Stimulated activated CD8-positive, alpha-beta memory T cell treated with anti-CD3 and anti-CD28 coated beads, Interleukin-7, amount 100 ng/mL, for 48 hours (primary cell): ENCODE measurements around the gene RAD21L1.

Source experiments
- DNase-seq, 2 donors: peaks; one replicate each; pipeline ENCODE4 v3.0.0-alpha.2; 2020; ENCODE audit warnings: low read depth in 1 of 2; ENCODE audit errors: extremely low read depth in 1 of 2

RAD21L1 gene

DNA sequence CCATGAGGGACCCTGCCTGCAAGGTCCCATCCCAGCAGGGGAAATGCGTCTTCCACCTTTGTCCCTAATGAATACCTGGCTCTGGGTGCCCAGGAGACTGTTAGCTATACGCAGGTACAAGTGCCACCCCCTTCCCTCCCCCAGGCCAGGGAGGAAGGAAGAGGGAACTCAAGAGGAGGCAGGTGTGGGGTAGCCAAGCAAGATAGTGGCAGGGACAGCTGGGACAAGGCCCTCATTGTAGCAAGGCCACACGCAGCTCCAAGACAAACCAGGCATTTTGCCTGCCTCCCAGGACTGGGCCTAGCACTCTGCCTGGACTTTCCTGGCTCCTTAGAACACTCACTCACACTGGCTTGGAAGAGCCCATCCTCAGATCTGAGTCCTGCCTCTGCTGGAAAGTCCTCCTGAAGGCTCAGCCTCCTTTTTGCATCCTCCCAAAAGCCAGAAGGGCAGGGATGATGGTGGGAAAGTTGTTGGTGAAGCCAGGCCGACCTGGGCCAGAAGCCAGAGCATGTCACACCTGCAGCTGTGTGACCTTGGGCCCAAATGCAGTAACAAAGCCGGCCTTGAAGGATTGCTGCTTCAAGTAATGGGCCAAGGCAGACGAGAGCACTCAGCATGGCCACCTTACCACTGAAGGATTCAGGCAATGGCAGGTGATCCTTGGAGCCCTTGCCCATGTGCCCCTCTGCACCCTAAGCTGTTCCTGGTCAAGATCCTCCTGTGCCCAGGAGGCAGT, 68.0 kb downstream of the RAD21L1 start:
- DNase-seq: no peak

DNA sequence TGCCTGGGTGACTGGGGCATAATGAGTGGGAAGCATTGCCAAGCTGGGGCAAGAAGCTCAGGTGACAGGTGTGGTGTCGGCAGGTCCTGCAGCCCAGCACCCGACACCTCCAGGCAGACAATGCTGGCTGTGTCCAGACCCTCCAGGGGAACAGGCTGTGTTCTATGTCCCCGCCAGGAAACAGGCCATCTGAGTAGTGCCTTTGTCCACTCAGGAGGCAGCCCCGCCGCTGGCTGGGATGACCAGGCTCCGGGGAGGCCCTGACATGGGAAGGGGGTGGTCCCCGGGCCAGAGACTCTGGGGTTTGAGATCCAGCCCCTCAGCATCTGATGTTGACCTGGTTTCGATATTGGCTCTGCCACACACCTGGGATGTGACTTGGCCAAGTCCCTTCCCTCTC, 68.7 kb downstream of the RAD21L1 start:
- no peak for DNase-seq

DNA sequence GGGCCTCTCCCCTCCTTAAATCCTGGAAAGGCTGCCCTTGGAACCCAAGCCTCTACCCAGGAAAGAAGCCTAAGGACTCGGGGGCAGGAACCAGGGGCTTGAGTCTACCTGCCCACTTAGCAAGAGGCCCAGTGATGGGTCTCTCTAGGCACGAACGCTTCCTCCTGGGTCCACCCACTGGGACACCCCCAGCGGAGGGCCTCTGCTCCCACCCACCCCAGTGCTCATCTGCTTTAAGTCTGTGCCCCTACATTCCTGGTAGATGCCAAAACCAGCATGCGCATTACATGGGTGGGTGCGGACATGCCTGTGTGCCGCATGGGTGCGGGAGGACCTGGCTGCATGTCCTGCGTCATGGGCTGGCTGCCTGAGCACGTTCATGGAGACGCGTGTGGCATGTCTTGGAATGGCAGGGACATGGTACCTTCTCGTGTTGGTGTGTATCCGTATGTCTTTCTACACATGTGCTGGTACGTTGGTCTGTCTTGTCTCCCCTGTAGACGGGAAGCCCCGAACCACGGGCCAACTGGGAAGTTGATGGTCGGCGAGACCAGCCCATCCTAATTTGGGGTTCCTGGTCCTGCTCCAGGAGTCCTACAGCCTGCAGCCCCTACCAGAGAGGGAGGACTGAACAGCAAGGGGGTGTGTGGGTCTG, 69.6 kb downstream of the RAD21L1 start:
- no peak for DNase-seq

DNA sequence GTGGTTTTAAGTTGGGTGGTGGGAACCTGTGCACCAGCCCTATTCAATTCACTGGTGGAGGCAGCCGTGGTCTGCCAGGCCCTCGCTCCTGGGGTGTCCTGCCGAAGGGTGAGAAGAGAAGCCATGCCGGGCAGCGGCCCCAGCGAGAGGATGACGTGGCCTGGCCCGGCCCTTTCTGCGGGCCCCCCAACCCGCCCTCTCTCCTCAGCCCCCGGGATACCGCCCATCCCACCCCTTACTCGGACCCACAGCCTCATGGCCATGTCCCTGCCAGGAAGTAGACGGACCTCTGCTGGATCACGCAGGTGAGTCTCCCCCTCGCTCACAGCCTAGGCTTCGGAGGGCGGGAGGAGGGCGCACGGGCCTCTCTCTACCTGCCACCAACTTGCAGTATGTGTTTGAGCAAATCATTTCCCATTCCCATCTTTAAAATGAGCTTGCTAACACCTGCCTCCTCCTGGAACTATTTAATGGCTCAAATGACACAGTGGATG, 70.3 kb downstream of the RAD21L1 start:
- DNase-seq: no peak

DNA sequence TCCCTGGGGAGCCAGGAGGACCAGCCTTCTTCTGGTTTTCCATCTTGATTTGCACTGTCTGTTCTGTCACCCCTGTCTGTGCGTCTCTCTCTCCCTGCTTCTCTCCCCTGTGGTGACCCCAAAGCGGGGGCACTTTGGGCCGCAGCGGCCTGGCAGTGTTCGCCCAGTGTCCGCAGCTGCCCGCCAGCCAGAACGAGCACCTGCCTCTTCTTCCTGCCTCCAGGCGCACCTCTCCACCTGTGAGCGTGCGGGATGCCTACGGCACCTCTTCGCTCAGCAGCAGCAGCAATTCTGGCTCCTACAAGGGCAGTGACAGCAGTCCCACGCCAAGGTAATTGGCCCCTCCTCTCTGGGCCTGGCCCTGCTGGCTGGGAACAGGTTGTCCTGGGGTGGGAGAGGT, 71.1 kb downstream of the RAD21L1 start:
- DNase-seq: no peak

DNA sequence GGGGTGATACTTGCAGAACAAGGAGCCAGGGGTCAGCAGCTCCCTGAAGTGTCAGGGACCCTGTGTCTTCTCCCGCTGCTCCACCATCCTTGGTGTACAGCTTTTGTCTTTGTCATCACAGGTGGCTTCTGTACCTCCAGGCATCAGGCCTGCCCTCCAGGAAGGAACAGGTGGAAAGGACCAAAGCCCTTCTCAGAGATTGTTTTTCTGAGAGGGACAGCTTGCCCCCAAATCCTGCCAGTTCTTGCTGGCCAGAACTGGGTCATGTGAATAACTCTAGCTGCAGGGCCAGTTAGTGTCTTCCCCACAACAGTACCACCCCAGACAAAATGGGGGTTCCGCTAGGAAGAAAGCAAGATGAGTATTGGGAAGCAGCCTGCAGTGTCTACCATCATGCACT, 71.6 kb downstream of the RAD21L1 start:
- no peak for DNase-seq

DNA sequence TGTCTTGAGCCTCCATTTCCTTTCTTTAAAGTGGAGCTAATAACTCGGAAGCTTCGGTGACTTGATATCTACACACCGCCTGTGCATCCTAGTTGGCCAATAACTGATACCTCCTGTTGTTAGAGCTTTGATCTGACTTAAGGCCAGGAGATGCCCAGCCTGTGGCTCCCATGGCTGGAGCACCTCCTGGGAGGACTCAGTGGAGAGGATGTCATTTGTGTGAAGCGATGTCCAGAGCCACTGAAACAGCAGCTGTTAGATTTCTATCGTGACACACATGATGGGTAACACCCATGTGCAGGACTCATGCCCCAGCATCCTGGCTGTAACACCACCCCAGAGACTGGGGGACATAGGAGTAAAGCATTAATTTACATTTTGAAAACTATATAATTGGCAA, 72.3 kb downstream of the RAD21L1 start:
- DNase-seq: no peak

DNA sequence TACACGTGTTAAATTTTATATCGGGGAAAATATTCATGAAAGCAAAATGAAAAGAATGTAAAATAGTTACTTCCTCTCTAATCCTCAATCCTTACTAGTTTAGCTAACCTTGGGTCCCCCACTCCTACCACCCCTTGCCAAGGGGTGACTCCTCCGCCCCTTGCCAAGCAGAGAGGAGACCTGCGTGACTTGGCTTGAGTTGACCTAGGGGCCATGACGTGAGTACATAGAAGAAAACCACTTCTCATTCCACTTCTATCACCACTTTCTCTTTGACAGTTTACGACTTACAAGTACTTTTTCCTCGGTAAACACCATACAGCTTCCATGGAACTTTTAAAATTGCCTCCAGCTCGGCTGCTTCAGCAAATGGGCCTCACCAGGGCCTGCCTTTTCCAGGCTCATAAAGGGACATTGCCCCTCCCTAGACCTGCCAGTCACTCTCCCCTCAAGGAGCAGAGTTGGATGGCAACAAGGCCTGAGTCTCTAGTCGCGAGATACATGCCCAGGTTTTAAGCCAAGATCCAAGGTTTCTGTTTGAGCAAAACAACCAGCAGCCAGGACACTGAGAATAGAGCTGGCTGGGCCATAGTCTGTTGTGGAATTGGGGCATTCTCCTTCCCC, 73.2 kb downstream of the RAD21L1 start:
- DNase-seq: no peak

DNA sequence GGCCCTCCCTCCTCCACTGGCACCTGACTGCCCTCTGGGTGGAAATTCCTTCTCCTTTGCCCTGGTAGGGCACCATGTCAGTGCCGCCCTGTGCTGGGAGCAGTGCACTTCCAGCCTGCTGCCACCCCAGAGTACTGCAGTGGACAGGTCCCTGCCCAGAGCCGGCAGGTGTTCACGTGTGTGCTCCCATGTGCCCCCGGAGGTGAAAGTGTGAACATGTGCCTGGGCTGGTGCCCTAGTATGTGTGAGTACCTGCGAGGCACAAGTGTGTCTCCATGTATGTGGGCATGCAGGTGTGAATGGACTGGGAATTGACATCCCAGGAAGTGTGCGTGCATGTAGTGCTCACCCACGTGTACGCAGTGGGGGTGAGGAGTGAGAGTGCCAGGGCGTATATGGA, 73.7 kb downstream of the RAD21L1 start:
- DNase-seq: peak in 1 of 2 donors; percentile 25

DNA sequence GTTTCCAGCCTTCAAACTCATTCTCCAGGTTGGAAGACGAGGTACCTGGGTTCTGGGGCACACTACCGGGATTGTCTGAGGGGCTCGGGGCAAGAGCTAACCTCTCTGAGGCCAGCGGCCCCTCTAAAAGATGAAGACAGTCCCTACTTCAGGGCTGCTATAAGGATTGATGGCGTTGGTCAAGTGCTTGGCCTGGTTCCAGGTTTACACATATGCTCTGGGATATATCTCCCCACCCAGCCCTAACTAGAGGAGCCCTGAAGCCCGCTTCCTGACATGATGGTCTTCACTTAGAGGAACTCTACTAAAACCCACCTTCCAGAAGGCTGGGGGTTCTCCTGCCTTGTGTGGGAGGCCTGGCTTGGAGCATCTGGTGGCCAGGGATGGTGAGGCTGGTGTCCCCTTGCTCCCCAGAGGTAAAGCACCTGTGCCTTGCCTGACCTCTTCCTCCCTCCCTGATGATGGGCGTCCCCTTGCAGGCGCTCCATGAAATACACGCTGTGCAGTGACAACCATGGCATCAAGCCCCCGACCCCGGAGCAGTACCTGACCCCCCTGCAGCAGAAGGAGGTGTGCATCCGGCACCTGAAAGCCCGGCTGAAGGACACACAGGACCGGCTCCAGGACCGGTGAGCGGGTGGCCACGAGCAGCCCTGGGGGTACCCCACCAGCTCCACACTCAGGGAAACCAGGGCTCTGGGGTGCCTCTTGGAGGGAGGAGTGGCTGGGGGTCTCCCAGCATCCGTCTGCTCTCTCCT, 74.4 kb downstream of the RAD21L1 start:
- DNase-seq: no peak

DNA sequence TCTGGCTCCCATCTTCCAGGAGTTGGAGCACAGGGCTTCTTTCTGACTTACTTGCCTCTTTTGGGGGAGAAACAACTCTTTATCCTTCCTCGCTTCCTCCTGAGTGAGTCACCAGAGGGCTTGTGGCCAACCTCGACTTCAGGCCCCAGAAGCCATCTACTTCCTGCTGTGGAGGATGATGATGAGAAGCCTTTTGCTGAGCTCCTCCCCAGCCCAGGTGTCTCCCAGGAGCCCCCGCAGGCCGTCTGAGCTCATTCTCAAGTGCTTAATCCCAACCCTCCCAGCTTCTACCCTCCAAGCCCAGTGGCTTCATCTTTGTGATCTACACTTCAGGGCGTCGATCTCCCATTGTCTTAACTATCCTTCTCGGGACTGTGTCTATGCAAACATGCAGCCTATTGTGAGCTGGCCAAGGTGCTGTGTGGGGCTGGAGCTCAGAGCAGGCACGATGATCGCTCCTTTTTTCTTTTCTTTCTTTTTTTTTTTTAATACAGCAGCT, 75.2 kb downstream of the RAD21L1 start:
- DNase-seq: peak; percentile 32 to 57

DNA sequence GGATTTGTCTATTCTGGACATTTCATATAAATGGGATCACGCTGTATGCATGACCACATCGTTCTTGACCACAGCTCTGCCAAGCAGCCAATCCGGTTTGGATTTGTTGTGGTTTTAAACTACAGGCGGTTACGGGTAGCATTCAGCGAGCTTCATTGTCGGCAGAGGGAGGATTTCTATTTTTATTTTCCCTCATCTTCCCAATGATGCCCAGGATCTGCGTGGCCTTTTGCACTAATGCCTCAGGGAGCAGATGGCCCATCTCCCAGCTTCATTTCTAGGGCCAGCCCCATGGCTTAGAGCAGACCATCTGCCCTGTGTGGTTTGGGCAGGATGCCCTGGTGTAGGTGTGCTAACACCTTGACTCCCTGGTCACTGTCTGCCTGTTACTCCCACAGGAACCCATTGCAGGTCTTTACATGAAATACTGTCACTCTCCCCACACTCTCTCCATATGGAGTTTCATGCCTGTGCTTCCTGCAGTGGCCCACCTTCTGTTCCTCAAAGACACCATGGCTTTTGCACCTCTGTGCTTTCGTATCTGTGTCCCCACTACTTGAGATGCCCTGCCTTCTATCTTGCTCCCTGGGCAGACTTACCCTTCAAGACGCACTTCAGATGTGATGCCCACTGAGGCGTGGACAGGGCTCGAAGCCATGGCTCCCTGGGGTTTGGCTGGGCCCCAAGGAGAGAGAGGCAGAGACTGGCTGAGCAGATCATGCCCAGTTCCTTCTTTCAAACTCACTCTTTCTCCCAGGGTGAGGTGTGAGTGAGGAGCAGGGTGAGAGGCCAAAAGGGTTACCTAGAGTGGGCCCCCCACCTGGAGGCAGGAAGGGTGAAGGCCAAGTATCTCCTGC, 77.1 kb downstream of the RAD21L1 start:
- DNase-seq: no peak

DNA sequence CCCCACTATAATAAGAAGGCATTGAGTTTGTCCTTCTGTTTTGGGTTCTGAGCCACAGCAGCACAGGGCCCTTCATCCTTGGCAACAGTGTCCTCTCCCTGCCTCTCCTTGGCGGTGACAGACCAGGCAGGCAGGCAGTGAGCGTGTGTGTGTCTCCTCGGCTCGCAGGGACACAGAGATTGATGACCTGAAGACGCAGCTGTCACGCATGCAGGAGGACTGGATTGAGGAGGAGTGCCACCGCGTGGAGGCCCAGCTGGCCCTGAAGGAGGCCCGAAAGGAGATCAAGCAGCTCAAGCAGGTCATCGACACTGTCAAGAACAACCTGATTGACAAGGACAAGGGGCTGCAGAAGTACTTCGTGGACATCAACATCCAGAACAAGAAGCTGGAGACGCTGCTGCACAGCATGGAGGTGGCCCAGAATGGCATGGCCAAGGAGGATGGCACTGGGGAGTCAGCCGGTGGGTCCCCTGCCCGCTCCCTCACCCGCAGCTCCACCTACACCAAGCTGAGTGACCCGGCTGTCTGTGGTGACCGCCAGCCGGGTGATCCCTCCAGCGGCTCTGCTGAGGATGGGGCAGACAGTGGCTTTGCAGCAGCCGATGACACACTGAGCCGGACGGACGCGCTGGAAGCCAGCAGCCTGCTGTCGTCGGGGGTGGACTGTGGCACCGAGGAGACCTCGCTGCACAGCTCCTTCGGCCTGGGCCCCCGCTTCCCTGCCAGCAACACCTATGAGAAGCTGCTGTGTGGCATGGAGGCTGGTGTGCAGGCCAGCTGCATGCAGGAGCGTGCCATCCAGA, 79.1 kb downstream of the RAD21L1 start:
- no peak for DNase-seq
